Mucosa of rectum (tissue), 2 donors: ENCODE results near the gene NMRK2.

Experiments used
- H3K27ac ChIP-seq, 2 donors: one replicate each; pipeline ENCODE4 v1.7.0; 2013; ENCODE audit warnings: inconsistent platforms in 2 of 2, low read depth in 2 of 2, low read length in 2 of 2
- H3K27me3 ChIP-seq, 2 donors: one replicate each; pipeline ENCODE4 v1.7.0; 2013; ENCODE audit warnings: low read length in 2 of 2; ENCODE audit not compliant: control insufficient read depth in 2 of 2, insufficient read depth in 2 of 2
- H3K36me3 ChIP-seq, 2 donors: one replicate each; pipeline ENCODE4 v1.7.0; 2013; ENCODE audit warnings: low read length in 2 of 2; ENCODE audit not compliant: control insufficient read depth in 2 of 2, insufficient read depth in 2 of 2
- H3K4me1 ChIP-seq, 2 donors: one replicate each; pipeline ENCODE4 v1.7.0; 2013; ENCODE audit warnings: low read length in 2 of 2, mild to moderate bottlenecking in 1 of 2; ENCODE audit not compliant: control insufficient read depth in 2 of 2, insufficient read depth in 2 of 2
- H3K4me3 ChIP-seq, 2 donors: one replicate each; pipeline ENCODE4 v1.7.0; 2013; ENCODE audit warnings: low read length in 2 of 2
- H3K9ac ChIP-seq, 2 donors: one replicate each; pipeline ENCODE4 v1.7.0; 2013; ENCODE audit warnings: low read length in 2 of 2, low read depth in 1 of 2, mild to moderate bottlenecking in 1 of 2
- H3K9me3 ChIP-seq, 2 donors: one replicate each; pipeline ENCODE4 v1.7.0; 2013; ENCODE audit warnings: low read length in 2 of 2; ENCODE audit not compliant: control insufficient read depth in 2 of 2
- donor health status: healthy.
- donor health status: Normal muscosa, but diverticular disease.

Gene NMRK2

GRCh38 chr19:3981736-3982681 lies 49.1 kb downstream of the NMRK2 start:
- Histone ChIP-seq H3K4me3 (no peak overlapping the region), H3K9me3 (no peaks in the 10 kb centered on the region), H3K4me1 (peaks cover 29 to 32% of the 10 kb centered on the region in 2 donors), H3K9ac (no peak overlapping the region), H3K36me3 (peaks cover 69 to 70% of the 10 kb centered on the region in 2 donors), H3K27me3 (no peaks in the 10 kb centered on the region), H3K27ac (no peak overlapping the region)

- H3K36me3 ChIP-seq = peaks cover 60 to 61% of the 10 kb centered on the region in 2 donors
- H3K4me1 ChIP-seq = peaks cover 36 to 38% of the 10 kb centered on the region in 2 donors
- H3K27ac ChIP-seq = peak overlapping the region in 1 of 2 donors; percentile 95
- H3K4me3 ChIP-seq = peak overlapping the region in 1 of 2 donors; percentile 99
- peak overlapping the region in 1 of 2 donors; percentile 97 for H3K9ac ChIP-seq
- H3K27me3 ChIP-seq = no peaks in the 10 kb centered on the region
- H3K9me3 ChIP-seq = no peaks in the 10 kb centered on the region
Measured at GRCh38 chr19:3982701-3983541, 50.1 kb downstream of the NMRK2 start.

GRCh38 chr19:3983542-3983914 lies 50.7 kb downstream of the NMRK2 start:
- no peaks in the 10 kb centered on the region for H3K27me3 ChIP-seq
- H3K4me1 ChIP-seq = peaks cover 36 to 38% of the 10 kb centered on the region in 2 donors
- H3K27ac ChIP-seq = peak overlapping the region; percentile 65 to 95
- H3K36me3 ChIP-seq = peaks cover 55% of the 10 kb centered on the region in 2 donors
- H3K4me3 ChIP-seq = peak overlapping the region; percentile 80 to 99
- no peaks in the 10 kb centered on the region for H3K9me3 ChIP-seq
- peak overlapping the region; percentile 97 for H3K9ac ChIP-seq

GRCh38 chr19:3983936-3984583 lies 51.2 kb downstream of the NMRK2 start:
- Histone ChIP-seq H3K27ac (peak overlapping the region; percentile 95 to 96), H3K4me1 (peaks cover 36 to 38% of the 10 kb centered on the region in 2 donors), H3K36me3 (peaks cover 52 to 53% of the 10 kb centered on the region in 2 donors), H3K27me3 (no peaks in the 10 kb centered on the region), H3K9ac (peak overlapping the region; percentile 97), H3K4me3 (peak overlapping the region; percentile 80 to 99), H3K9me3 (no peaks in the 10 kb centered on the region)

GRCh38 chr19:3984584-3984907 lies 51.7 kb downstream of the NMRK2 start:
- peaks cover 36 to 37% of the 10 kb centered on the region in 2 donors for H3K4me1 ChIP-seq
- no peaks in the 10 kb centered on the region for H3K9me3 ChIP-seq
- peak overlapping the region; percentile 97 for H3K9ac ChIP-seq
- H3K27ac ChIP-seq = peak overlapping the region; percentile 95 to 96
- H3K4me3 ChIP-seq = peak overlapping the region; percentile 80 to 99
- peaks cover 48% of the 10 kb centered on the region in 2 donors for H3K36me3 ChIP-seq
- no peaks in the 10 kb centered on the region for H3K27me3 ChIP-seq

- peaks cover 36% of the 10 kb centered on the region in 2 donors for H3K4me1 ChIP-seq
- no peaks in the 10 kb centered on the region for H3K27me3 ChIP-seq
- H3K36me3 ChIP-seq = peaks cover 42 to 43% of the 10 kb centered on the region in 2 donors
- H3K9ac ChIP-seq = peak within 1 kb of the TSS; percentile 97
- peak within 1 kb of the TSS; percentile 95 to 96 for H3K27ac ChIP-seq
- no peaks in the 10 kb centered on the region for H3K9me3 ChIP-seq
- peak within 1 kb of the TSS; percentile 80 to 99 for H3K4me3 ChIP-seq
Measured at GRCh38 chr19:3984908-3985642, 52.2 kb downstream of the NMRK2 start, which contains the start of gene EEF2. TSS of gene EEF2 (minus strand) at chr19:3985463. CDS start at chr19:3985380, 83 bp downstream.

GRCh38 chr19:3985643-3986259 lies 52.9 kb downstream of the NMRK2 start:
- H3K4me1 ChIP-seq = peaks cover 36% of the 10 kb centered on the region in 2 donors
- H3K9me3 ChIP-seq = no peaks in the 10 kb centered on the region
- H3K9ac ChIP-seq = peak overlapping the region; percentile 4 to 97
- peak overlapping the region in 1 of 2 donors; percentile 66 for H3K27ac ChIP-seq
- H3K27me3 ChIP-seq = no peaks in the 10 kb centered on the region
- H3K36me3 ChIP-seq = peaks cover 35 to 36% of the 10 kb centered on the region in 2 donors
- H3K4me3 ChIP-seq = peak overlapping the region; percentile 80 to 99

GRCh38 chr19:3986260-3987041 lies 53.6 kb downstream of the NMRK2 start:
- Histone ChIP-seq H3K27me3 (no peaks in the 10 kb centered on the region), H3K4me3 (peak overlapping the region; percentile 80 to 99), H3K9me3 (no peaks in the 10 kb centered on the region), H3K36me3 (peaks cover 28 to 29% of the 10 kb centered on the region in 2 donors), H3K4me1 (peaks cover 36% of the 10 kb centered on the region in 2 donors), H3K9ac (peak overlapping the region; percentile 58 to 97), H3K27ac (peak overlapping the region; percentile 4 to 66)
